H1 (cell line): Measurements from ENCODE around the gene PLA2G2E.

Experiments used
- EP300 ChIP-seq, 2 experiments: IDR thresholded peaks; 1 replicate in 1 of 2; 2 replicates in 1 of 2; pipeline ENCODE4 v1.6.1; 2011 to 2012; ENCODE audit warnings: low read depth in 2 of 2, low read length in 2 of 2, mild to moderate bottlenecking in 2 of 2, borderline replicate concordance in 1 of 2, inconsistent platforms in 1 of 2, moderate library complexity in 1 of 2
- JUN ChIP-seq: IDR thresholded peaks from 2 replicates; pipeline ENCODE4 v1.6.1; 2011; ENCODE audit warnings: low read depth, mild to moderate bottlenecking, improper control_type of control experiment, low read length
- POLR2A ChIP-seq, 2 experiments: IDR thresholded peaks; 1 replicate in 1 of 2; 2 replicates in 1 of 2; pipeline ENCODE4 v1.6.1; 2011; ENCODE audit warnings: low read depth in 2 of 2, low read length in 2 of 2, mild to moderate bottlenecking in 2 of 2; ENCODE audit errors: control extremely low read depth in 1 of 2
- SP1 ChIP-seq: IDR thresholded peaks from 2 replicates; pipeline ENCODE4 v1.6.1; 2011; ENCODE audit warnings: low read depth, low read length
- TF ChIP-seq, protein P1 (sequence below), 3 experiments: IDR thresholded peaks; 1 replicate in 2 of 3; 2 replicates in 1 of 3; pipeline versions ENCODE4 v1.5.1 to v1.6.1; 2011; ENCODE audit warnings: low read length in 3 of 3, mild to moderate bottlenecking in 3 of 3, inconsistent platforms in 2 of 3, low read depth in 1 of 3, moderate library complexity in 1 of 3; ENCODE audit not compliant: insufficient read depth in 1 of 3; ENCODE audit errors: control extremely low read depth in 1 of 3

DNA sequence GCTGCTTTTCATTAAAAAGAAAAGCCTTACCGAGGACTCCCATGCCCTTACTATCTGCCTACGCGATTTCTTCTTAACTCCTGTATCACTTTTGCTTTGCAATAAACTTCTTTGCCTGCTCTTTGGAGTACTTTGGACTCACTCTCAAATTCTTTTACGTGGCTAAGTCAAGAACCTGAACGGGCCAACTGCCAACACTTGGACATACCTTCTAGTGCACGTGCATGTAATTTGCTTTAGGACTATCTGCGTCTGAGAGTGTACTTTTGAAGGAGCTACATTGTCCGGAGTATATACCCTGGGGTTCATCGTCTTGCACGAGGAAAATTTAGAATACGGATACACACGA, 44.8 kb downstream of the PLA2G2E start:
- TF ChIP-seq POLR2A (IDR thresholded peaks at IDR 0.05; ENCODE audit: control extremely low read depth in 1 of 2, low read depth in 2 of 2, low read length in 2 of 2), result no peak
- no peak for TF ChIP-seq EP300 (IDR thresholded peaks at IDR 0.05; ENCODE audit: borderline replicate concordance in 1 of 2, low read depth in 2 of 2, low read length in 2 of 2)
- TF ChIP-seq, protein P1, sequence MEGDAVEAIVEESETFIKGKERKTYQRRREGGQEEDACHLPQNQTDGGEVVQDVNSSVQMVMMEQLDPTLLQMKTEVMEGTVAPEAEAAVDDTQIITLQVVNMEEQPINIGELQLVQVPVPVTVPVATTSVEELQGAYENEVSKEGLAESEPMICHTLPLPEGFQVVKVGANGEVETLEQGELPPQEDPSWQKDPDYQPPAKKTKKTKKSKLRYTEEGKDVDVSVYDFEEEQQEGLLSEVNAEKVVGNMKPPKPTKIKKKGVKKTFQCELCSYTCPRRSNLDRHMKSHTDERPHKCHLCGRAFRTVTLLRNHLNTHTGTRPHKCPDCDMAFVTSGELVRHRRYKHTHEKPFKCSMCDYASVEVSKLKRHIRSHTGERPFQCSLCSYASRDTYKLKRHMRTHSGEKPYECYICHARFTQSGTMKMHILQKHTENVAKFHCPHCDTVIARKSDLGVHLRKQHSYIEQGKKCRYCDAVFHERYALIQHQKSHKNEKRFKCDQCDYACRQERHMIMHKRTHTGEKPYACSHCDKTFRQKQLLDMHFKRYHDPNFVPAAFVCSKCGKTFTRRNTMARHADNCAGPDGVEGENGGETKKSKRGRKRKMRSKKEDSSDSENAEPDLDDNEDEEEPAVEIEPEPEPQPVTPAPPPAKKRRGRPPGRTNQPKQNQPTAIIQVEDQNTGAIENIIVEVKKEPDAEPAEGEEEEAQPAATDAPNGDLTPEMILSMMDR (IDR thresholded peaks at IDR 0.05; ENCODE audit: control extremely low read depth in 1 of 3, insufficient read depth in 1 of 3, low read depth in 1 of 3, low read length in 3 of 3), result no peak
- TF ChIP-seq SP1, result no peak
- TF ChIP-seq JUN, result no peak
